Neural cell (in vitro differentiated cells): ENCODE measurements around the gene NADK2. TPM values are rescaled to one million over a fixed set of nuclear protein-coding genes. Genes with fewer than 3 reads are reported as not detected.
A peak's percentile ranks its signal among the peaks of the same experiment; 100 is the strongest.

Experiments used
- H2AFZ ChIP-seq: fragments of 200-600, 300-800 bp; sonication (generic), shearing (Covaris generic); 2 replicates; pipeline ENCODE4 v1.6.0; 2014; ENCODE audit warnings: low read depth, mild to moderate bottlenecking, antibody characterized with exemption, low read length, moderate library complexity
- H3F3A ChIP-seq: fragments of 200-600 bp; shearing (Covaris generic); 2 replicates; pipeline ENCODE4 v1.6.1; 2016; ENCODE audit warnings: mild to moderate bottlenecking, moderate library complexity, mixed read lengths, antibody characterized with exemption, low read length; ENCODE audit not compliant: insufficient read depth, poor library complexity, severe bottlenecking
- H3K27ac ChIP-seq: fragments of 200-600, 300-800 bp; sonication (generic), shearing (Covaris generic); 2 replicates; pipeline ENCODE4 v1.5.1; 2014; ENCODE audit warnings: mild to moderate bottlenecking, low read length, moderate library complexity
- H3K27me3 ChIP-seq: fragments of 300-800, 200-600 bp; sonication (generic), shearing (Covaris generic); 2 replicates; pipeline ENCODE4 v1.6.0; 2014; ENCODE audit warnings: mild to moderate bottlenecking, low read depth, low read length, moderate library complexity; ENCODE audit not compliant: insufficient read depth
- H3K36me3 ChIP-seq: fragments of 300-800, 200-600 bp; sonication (generic), shearing (Covaris generic); 2 replicates; pipeline ENCODE4 v1.5.1; 2014; ENCODE audit warnings: mild to moderate bottlenecking, antibody characterized with exemption, low read length, moderate library complexity; ENCODE audit not compliant: insufficient read depth
- H3K4me2 ChIP-seq: fragments of 300-800, 200-600 bp; sonication (generic), shearing (Covaris generic); 2 replicates; pipeline ENCODE4 v1.6.0; 2014; ENCODE audit warnings: mild to moderate bottlenecking, low read length
- H3K4me3 ChIP-seq: fragments of 300-800, 200-600 bp; sonication (generic), shearing (Covaris generic); 2 replicates; pipeline ENCODE4 v1.5.1; 2014; ENCODE audit warnings: mild to moderate bottlenecking, low read length, moderate library complexity
- H3K79me2 ChIP-seq: fragments of 200-600 bp; shearing (Covaris generic); replicated peaks from 2 replicates; pipeline ENCODE4 v1.6.0; 2014; ENCODE audit warnings: mild to moderate bottlenecking, low read length, moderate library complexity; ENCODE audit not compliant: insufficient read depth
- H3K9ac ChIP-seq: fragments of 300-800, 200-600 bp; sonication (generic), shearing (Covaris generic); 2 replicates; pipeline ENCODE4 v1.6.1; 2016; ENCODE audit warnings: mild to moderate bottlenecking, low read length, mixed read lengths
- H3K9me2 ChIP-seq: fragments of 200-600 bp; shearing (Covaris generic); 2 replicates; pipeline ENCODE4 v1.6.1; 2016; ENCODE audit warnings: mild to moderate bottlenecking, low read length, mixed read lengths; ENCODE audit not compliant: insufficient read depth
- H3K9me3 ChIP-seq: fragments of 200-600, 300-800 bp; sonication (generic), shearing (Covaris generic); 2 replicates; pipeline ENCODE4 v1.6.1; 2016; ENCODE audit warnings: mild to moderate bottlenecking, mixed run types, low read length, moderate library complexity, mixed read lengths
- H4K20me1 ChIP-seq: fragments of 200-600 bp; shearing (Covaris generic); 2 replicates; pipeline ENCODE4 v1.6.1; 2016; ENCODE audit warnings: mild to moderate bottlenecking, mixed run types; ENCODE audit not compliant: insufficient read depth
- EP300 ChIP-seq: fragments of 450-650 bp; conservative IDR thresholded peaks from 2 replicates; pipeline ENCODE4 v1.6.1; 2014; ENCODE audit warnings: antibody characterized with exemption, mild to moderate bottlenecking, moderate library complexity; ENCODE audit not compliant: poor library complexity, severe bottlenecking
- EZH2 ChIP-seq: fragments of 200-600, 300-800 bp; shearing (Covaris generic), sonication (generic); IDR thresholded peaks from 2 replicates; pipeline ENCODE4 v1.6.1; 2014; ENCODE audit warnings: antibody characterized with exemption, low read length, borderline replicate concordance, mild to moderate bottlenecking; ENCODE audit not compliant: insufficient read depth, poor library complexity, severe bottlenecking
- MXI1 ChIP-seq: fragments of 450-650 bp; conservative IDR thresholded peaks from 2 replicates; pipeline ENCODE4 v1.6.1; 2014; ENCODE audit warnings: antibody characterized with exemption, mild to moderate bottlenecking; ENCODE audit not compliant: poor library complexity, severe bottlenecking
- POLR2AphosphoS5 ChIP-seq: IDR thresholded peaks from 2 replicates; pipeline ENCODE4 v1.6.1; 2012
- RAD21 ChIP-seq: fragments of 450-650 bp; conservative IDR thresholded peaks from 2 replicates; pipeline ENCODE4 v1.6.1; 2014; ENCODE audit warnings: antibody characterized with exemption, mild to moderate bottlenecking, moderate library complexity
- SMC3 ChIP-seq: fragments of 450-650 bp; conservative IDR thresholded peaks from 2 replicates; pipeline ENCODE4 v1.6.1; 2014; ENCODE audit warnings: antibody characterized with exemption, mild to moderate bottlenecking, moderate library complexity; ENCODE audit not compliant: poor library complexity
- TAF1 ChIP-seq: IDR thresholded peaks from 2 replicates; pipeline ENCODE4 v1.6.1; 2012; ENCODE audit warnings: low read depth
- polyA plus RNA-seq: library from polyadenylated mRNA; depleted of rRNA; stranded (reverse); fragments of >200 nt; gene quantifications from 2 replicates; pipeline ENCODE4 v1.2.3, GENCODE V29; 2014
- TF ChIP-seq, protein P1 (sequence below): fragments of 450-650 bp; IDR thresholded peaks from 2 replicates; pipeline ENCODE4 v1.5.1; 2014; ENCODE audit warnings: antibody characterized with exemption, mild to moderate bottlenecking, moderate library complexity; ENCODE audit not compliant: poor library complexity, severe bottlenecking
- TF ChIP-seq, protein P2 (sequence below): IDR thresholded peaks from 2 replicates; pipeline ENCODE4 v1.6.1; 2012; ENCODE audit warnings: borderline replicate concordance

Gene NADK2
- polyA plus RNA-seq, 1 donor from 2014 or later, result 66.8 TPM

DNA sequence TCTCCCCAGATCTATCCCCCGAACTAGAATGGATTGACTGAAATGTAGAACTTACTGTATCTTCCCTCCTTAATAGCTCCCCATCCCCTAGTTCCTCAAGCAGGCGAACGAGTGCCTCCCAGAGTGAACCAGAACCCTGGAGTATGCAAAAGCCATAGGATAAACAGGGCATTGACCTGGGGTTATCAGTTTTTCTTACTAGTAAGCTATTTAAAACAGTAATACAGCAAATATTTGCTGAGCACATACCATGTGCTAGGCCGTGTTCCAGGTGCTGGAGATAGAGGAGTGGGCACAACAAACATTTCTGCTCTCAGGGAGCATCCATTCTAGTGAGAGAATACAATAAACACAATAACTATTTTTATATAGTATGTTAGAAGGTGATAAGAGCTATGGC lies 88.0 kb downstream of the NADK2 start:
- Histone ChIP-seq H3K27me3 (no peaks in the 10 kb centered on the region), H3F3A (no peaks in the 10 kb centered on the region), H3K79me2 (peaks cover 35% of the 10 kb centered on the region), H4K20me1 (no peaks in the 10 kb centered on the region), H2AFZ (no peak overlapping the region), H3K27ac (no peak overlapping the region), H3K9me3 (no peaks in the 10 kb centered on the region), H3K9ac (peak overlapping the region; percentile 88), H3K4me3 (peak overlapping the region; percentile 76), H3K36me3 (peaks cover 6% of the 10 kb centered on the region), H3K4me2 (peak overlapping the region; percentile 97), H3K9me2 (no peaks in the 10 kb centered on the region)
- TF ChIP-seq RAD21 (no peak), EP300 (no peak), TAF1 (no peak), EZH2 (no peak), MXI1 (no peak), POLR2AphosphoS5 (no peak), SMC3 (no peak)
- TF ChIP-seq, protein P1, sequence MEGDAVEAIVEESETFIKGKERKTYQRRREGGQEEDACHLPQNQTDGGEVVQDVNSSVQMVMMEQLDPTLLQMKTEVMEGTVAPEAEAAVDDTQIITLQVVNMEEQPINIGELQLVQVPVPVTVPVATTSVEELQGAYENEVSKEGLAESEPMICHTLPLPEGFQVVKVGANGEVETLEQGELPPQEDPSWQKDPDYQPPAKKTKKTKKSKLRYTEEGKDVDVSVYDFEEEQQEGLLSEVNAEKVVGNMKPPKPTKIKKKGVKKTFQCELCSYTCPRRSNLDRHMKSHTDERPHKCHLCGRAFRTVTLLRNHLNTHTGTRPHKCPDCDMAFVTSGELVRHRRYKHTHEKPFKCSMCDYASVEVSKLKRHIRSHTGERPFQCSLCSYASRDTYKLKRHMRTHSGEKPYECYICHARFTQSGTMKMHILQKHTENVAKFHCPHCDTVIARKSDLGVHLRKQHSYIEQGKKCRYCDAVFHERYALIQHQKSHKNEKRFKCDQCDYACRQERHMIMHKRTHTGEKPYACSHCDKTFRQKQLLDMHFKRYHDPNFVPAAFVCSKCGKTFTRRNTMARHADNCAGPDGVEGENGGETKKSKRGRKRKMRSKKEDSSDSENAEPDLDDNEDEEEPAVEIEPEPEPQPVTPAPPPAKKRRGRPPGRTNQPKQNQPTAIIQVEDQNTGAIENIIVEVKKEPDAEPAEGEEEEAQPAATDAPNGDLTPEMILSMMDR, result no peak
- TF ChIP-seq, protein P2, sequence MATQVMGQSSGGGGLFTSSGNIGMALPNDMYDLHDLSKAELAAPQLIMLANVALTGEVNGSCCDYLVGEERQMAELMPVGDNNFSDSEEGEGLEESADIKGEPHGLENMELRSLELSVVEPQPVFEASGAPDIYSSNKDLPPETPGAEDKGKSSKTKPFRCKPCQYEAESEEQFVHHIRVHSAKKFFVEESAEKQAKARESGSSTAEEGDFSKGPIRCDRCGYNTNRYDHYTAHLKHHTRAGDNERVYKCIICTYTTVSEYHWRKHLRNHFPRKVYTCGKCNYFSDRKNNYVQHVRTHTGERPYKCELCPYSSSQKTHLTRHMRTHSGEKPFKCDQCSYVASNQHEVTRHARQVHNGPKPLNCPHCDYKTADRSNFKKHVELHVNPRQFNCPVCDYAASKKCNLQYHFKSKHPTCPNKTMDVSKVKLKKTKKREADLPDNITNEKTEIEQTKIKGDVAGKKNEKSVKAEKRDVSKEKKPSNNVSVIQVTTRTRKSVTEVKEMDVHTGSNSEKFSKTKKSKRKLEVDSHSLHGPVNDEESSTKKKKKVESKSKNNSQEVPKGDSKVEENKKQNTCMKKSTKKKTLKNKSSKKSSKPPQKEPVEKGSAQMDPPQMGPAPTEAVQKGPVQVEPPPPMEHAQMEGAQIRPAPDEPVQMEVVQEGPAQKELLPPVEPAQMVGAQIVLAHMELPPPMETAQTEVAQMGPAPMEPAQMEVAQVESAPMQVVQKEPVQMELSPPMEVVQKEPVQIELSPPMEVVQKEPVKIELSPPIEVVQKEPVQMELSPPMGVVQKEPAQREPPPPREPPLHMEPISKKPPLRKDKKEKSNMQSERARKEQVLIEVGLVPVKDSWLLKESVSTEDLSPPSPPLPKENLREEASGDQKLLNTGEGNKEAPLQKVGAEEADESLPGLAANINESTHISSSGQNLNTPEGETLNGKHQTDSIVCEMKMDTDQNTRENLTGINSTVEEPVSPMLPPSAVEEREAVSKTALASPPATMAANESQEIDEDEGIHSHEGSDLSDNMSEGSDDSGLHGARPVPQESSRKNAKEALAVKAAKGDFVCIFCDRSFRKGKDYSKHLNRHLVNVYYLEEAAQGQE, result no peak

DNA sequence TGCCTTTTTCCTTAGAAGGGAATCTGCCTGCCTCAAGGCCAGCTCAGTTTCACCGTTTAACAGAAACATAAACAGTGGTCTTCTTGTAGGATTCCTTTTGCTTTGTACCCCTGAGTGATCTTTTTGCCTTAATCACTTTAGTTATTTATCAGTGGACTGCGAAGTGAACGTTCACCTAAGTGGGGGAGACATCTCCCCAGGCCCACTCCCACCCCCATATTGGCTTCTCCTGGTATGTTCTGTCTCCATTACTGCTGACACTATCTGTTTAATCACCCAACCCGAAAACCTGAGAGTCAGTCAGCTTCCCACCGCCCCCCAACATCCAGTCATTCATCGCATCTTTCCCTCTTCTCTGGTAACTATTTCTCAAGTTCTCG lies 88.4 kb downstream of the NADK2 start:
- H3K9me3 ChIP-seq, result no peaks in the 10 kb centered on the region
- peak overlapping the region; percentile 76 for H3K4me3 ChIP-seq
- no peaks in the 10 kb centered on the region for H3K27me3 ChIP-seq
- peaks cover 1% of the 10 kb centered on the region for H3K36me3 ChIP-seq
- H4K20me1 ChIP-seq, result no peaks in the 10 kb centered on the region
- no peaks in the 10 kb centered on the region for H3F3A ChIP-seq
- no peaks in the 10 kb centered on the region for H3K9me2 ChIP-seq
- peaks cover 36% of the 10 kb centered on the region for H3K79me2 ChIP-seq
- TF ChIP-seq TAF1 (no peak), EP300 (no peak), RAD21 (no peak), POLR2AphosphoS5 (no peak), EZH2 (no peak), SMC3 (no peak), MXI1 (no peak)
- TF ChIP-seq, protein P2, result no peak
- TF ChIP-seq, protein P1, result no peak
- no peak overlapping the region for H2AFZ ChIP-seq
- peak overlapping the region; percentile 97 for H3K4me2 ChIP-seq
- H3K27ac ChIP-seq, result no peak overlapping the region
- peak overlapping the region; percentile 88 for H3K9ac ChIP-seq
